G401 (cell line): ENCODE measurements around the gene DDB1. TPM values are rescaled to one million over a fixed set of nuclear protein-coding genes. Genes with fewer than 3 reads are reported as not detected.
A peak's percentile ranks its signal among the peaks of the same experiment; 100 is the strongest.

Source experiments
- DNase-seq: peaks from one replicate; pipeline ENCODE4 v3.0.0-alpha.2; 2015; ENCODE audit warnings: low spot score
- in situ Hi-C: cut with HindIII; loops from 2 replicates; pipeline ENCODE4 v1.10.0; 2016; ENCODE audit warnings: low sequenced_read_pairs, mixed read lengths
- total RNA-seq: library from RNA; depleted of rRNA; stranded (reverse); fragments of >200 nt; shearing (Covaris generic); gene quantifications from 2 replicates; pipeline ENCODE4 v1.2.3, GENCODE V29; 2014; rRNA removed

The DDB1 gene
- total RNA-seq = 319 and 332 TPM in 2 replicates

GRCh38 chr11:61332797-61333549, at the start of gene DDB1, which contains the start of gene TKFC:
DDB1 (minus strand) TSS chr11:61333105; CDS start chr11:61332968, 137 bp downstream.
TKFC (plus strand) TSS chr11:61333228; CDS start chr11:61334729, 1,501 bp downstream.
- in situ Hi-C loops = no loop called here
- DNase-seq = peak; percentile 94

- in situ Hi-C loops = no loop called here
Measured at GRCh38 chr11:61380884-61381283, 48.0 kb upstream of the DDB1 start.

GRCh38 chr11:61378713-61379313, 45.9 kb upstream of the DDB1 start:
- no peak for DNase-seq
- in situ Hi-C loops = no loop called here

More at GRCh38 chr11:61380884-61381283, 48.0 kb upstream of the DDB1 start:
- no peak for DNase-seq

- in situ Hi-C loops = no loop called here
- DNase-seq = no peak
Measured at GRCh38 chr11:61377461-61378160, 44.7 kb upstream of the DDB1 start.

GRCh38 chr11:61375761-61376108, 42.8 kb upstream of the DDB1 start:
- in situ Hi-C loops = no loop called here
- no peak for DNase-seq

GRCh38 chr11:61372659-61373420, 39.9 kb upstream of the DDB1 start:
- no peak for DNase-seq
- in situ Hi-C loops = no loop called here

GRCh38 chr11:61370349-61371005, 37.6 kb upstream of the DDB1 start:
- in situ Hi-C loops = no loop called here
- DNase-seq = no peak

- in situ Hi-C loops = no loop called here
- DNase-seq = peak; percentile 8
Measured at GRCh38 chr11:61369372-61370348, 36.8 kb upstream of the DDB1 start.

- in situ Hi-C loops = no loop called here
Measured at GRCh38 chr11:61368646-61369045, 35.7 kb upstream of the DDB1 start.

GRCh38 chr11:61367406-61367805, 34.5 kb upstream of the DDB1 start:
- in situ Hi-C loops = no loop called here
- DNase-seq = no peak

More at GRCh38 chr11:61368646-61369045, 35.7 kb upstream of the DDB1 start:
- no peak for DNase-seq

GRCh38 chr11:61364012-61364675, 31.2 kb upstream of the DDB1 start:
- in situ Hi-C loops = no loop called here

GRCh38 chr11:61362542-61362875, 29.6 kb upstream of the DDB1 start:
- DNase-seq = no peak
- in situ Hi-C loops = no loop called here

More at GRCh38 chr11:61364012-61364675, 31.2 kb upstream of the DDB1 start:
- DNase-seq = no peak

- peak; percentile 95 for DNase-seq
- in situ Hi-C loops = no loop called here
Measured at GRCh38 chr11:61361741-61362541, 29.0 kb upstream of the DDB1 start, which contains the start of the genes CYB561A3 and TMEM138. CYB561A3 (minus strand) TSS chr11:61361882; CDS start chr11:61356713, 5,169 bp downstream. TMEM138 (plus strand) TSS chr11:61362374; CDS start chr11:61364391, 2,017 bp downstream.

GRCh38 chr11:61361237-61361740, 28.4 kb upstream of the DDB1 start:
- in situ Hi-C loops = no loop called here
- peak; percentile 13 for DNase-seq

- DNase-seq = no peak
- in situ Hi-C loops = no loop called here
Measured at GRCh38 chr11:61359516-61359915, 26.6 kb upstream of the DDB1 start.

- DNase-seq = no peak
- in situ Hi-C loops = no loop called here
Measured at GRCh38 chr11:61358566-61358965, 25.7 kb upstream of the DDB1 start.
